ENCODE measurements around the gene NEK2. TPM values are rescaled to one million over a fixed set of nuclear protein-coding genes. Genes with fewer than 3 reads are reported as not detected.
A peak's percentile ranks its signal among the peaks of the same experiment; 100 is the strongest.
"Not testable (repeated sequence)": the region's sequence is repeated elsewhere in the genome, so short reads cannot be mapped to it uniquely, and the experiment has no call there.

Gene NEK2
- total RNA-seq, 2 donors from 2014 or later, result not detected

DNA sequence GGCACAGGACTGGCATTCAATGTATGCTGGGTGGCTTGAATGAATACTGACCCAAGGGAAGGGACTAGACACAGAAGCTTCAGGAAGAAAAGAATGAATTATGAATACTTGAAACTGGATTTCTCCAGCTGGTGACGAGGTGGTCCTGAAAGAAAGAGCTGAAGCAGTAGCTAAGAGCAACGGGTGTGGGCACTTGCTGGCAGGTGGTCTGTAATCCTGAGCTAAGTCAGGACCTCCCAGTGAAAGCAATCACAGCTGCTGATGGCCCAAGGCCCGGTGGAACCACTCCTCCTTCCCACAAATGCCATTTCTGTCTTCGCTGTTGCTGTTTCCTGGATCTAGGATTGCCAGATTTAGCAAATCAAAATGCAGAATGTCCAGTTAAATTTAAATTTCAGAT is 47.0 kb downstream of the NEK2 start:
- no peaks in the 10 kb centered on the region for H3K36me3 ChIP-seq (replicated peaks in 1 of 2; ENCODE audit: insufficient read depth in 1 of 2, low read depth in 2 of 2)
- H3K4me1 ChIP-seq, result peaks cover 18% of the 10 kb centered on the region
- intact Hi-C loops (cut with DNase I), result no loop called here
- no peaks in the 10 kb centered on the region for H3K27me3 ChIP-seq
- no peak overlapping the region for H3K4me3 ChIP-seq
- no peak for DNase-seq
- TF ChIP-seq POLR2A (IDR thresholded peaks at IDR 0.05), result no peak
- TF ChIP-seq, protein P1, sequence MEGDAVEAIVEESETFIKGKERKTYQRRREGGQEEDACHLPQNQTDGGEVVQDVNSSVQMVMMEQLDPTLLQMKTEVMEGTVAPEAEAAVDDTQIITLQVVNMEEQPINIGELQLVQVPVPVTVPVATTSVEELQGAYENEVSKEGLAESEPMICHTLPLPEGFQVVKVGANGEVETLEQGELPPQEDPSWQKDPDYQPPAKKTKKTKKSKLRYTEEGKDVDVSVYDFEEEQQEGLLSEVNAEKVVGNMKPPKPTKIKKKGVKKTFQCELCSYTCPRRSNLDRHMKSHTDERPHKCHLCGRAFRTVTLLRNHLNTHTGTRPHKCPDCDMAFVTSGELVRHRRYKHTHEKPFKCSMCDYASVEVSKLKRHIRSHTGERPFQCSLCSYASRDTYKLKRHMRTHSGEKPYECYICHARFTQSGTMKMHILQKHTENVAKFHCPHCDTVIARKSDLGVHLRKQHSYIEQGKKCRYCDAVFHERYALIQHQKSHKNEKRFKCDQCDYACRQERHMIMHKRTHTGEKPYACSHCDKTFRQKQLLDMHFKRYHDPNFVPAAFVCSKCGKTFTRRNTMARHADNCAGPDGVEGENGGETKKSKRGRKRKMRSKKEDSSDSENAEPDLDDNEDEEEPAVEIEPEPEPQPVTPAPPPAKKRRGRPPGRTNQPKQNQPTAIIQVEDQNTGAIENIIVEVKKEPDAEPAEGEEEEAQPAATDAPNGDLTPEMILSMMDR (IDR thresholded peaks at IDR 0.05), result no peak
- 75 to 85% methylated on average over 4 of the region's 4 CpGs for WGBS, 2 donors
- no peak overlapping the region for H3K27ac ChIP-seq
- no peaks in the 10 kb centered on the region for H3K9me3 ChIP-seq
- no peak for ATAC-seq

GRCh38 chr1:211627259-211627658 is 48.2 kb downstream of the NEK2 start:
- TF ChIP-seq, protein P1 (IDR thresholded peaks at IDR 0.05), result no peak
- no peak for TF ChIP-seq POLR2A (IDR thresholded peaks at IDR 0.05)
- intact Hi-C loops (cut with DNase I), result no loop called here

GRCh38 chr1:211625866-211626265 is 49.6 kb downstream of the NEK2 start:
- H3K36me3 ChIP-seq (replicated peaks in 1 of 2; ENCODE audit: insufficient read depth in 1 of 2, low read depth in 2 of 2); H3K4me1 ChIP-seq; H3K4me3 ChIP-seq; ATAC-seq; H3K9me3 ChIP-seq; DNase-seq; H3K27ac ChIP-seq; intact Hi-C loops (cut with DNase I); H3K27me3 ChIP-seq: not testable (repeated sequence)
- WGBS, 2 donors, result 85 to 92% methylated on average over 7 of the region's 7 CpGs

More at GRCh38 chr1:211627259-211627658, 48.2 kb downstream of the NEK2 start:
- H3K4me1 ChIP-seq, result peaks cover 6% of the 10 kb centered on the region
- no peak overlapping the region for H3K27ac ChIP-seq
- DNase-seq (no peak), ATAC-seq (no peak)
- no peak overlapping the region for H3K4me3 ChIP-seq
- H3K36me3 ChIP-seq (replicated peaks in 1 of 2; ENCODE audit: insufficient read depth in 1 of 2, low read depth in 2 of 2), result no peaks in the 10 kb centered on the region
- H3K27me3 ChIP-seq, result no peaks in the 10 kb centered on the region
- 88 to 92% methylated on average over 4 of the region's 4 CpGs for WGBS, 2 donors
- H3K9me3 ChIP-seq, result no peaks in the 10 kb centered on the region

- Histone ChIP-seq H3K27ac (no peak overlapping the region), H3K9me3 (no peaks in the 10 kb centered on the region), H3K36me3 (replicated peaks in 1 of 2; ENCODE audit: insufficient read depth in 1 of 2, low read depth in 2 of 2) (no peaks in the 10 kb centered on the region), H3K27me3 (no peaks in the 10 kb centered on the region), H3K4me3 (no peak overlapping the region), H3K4me1 (no peaks in the 10 kb centered on the region)
- intact Hi-C loops (cut with DNase I), result no loop called here
- TF ChIP-seq, protein P1 (IDR thresholded peaks at IDR 0.05), result peak in 1 of 7 experiments; percentile 16
- TF ChIP-seq POLR2A (IDR thresholded peaks at IDR 0.05), result no peak
- ATAC-seq, result no peak
- 83 to 90% methylated on average over 2 of the region's 2 CpGs for WGBS, 2 donors
- DNase-seq, result no peak
These were observed 50.4 kb downstream of the NEK2 start for GRCh38 chr1:211625040-211625439.

DNA sequence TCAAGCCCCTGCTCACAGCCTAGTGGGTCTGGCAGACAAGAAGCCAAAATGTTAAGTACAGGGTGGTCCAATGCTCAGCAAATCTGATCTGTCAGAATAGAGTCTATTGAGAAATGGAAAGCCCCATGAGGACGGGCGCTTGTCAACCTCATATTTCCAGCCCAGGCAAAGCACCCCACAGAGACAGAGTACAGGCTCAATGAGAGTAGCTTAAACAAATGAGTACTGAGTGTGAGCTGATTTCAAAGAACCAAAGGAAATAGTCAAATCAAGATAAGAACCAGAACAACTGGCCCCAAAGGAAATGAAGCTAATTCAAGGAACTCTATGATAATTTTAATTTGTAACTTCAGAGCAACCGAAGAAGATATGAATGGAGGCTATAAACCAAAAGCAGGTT is 51.9 kb downstream of the NEK2 start:
- ATAC-seq (no peak), DNase-seq (no peak)
- no peaks in the 10 kb centered on the region for H3K4me1 ChIP-seq
- WGBS, 2 donors, result 74 to 79% methylated on average over 3 of the region's 3 CpGs
- no peaks in the 10 kb centered on the region for H3K27me3 ChIP-seq
- no peak overlapping the region for H3K27ac ChIP-seq
- TF ChIP-seq POLR2A (IDR thresholded peaks at IDR 0.05), result no peak
- TF ChIP-seq, protein P1 (IDR thresholded peaks at IDR 0.05), result no peak
- H3K36me3 ChIP-seq (replicated peaks in 1 of 2; ENCODE audit: insufficient read depth in 1 of 2, low read depth in 2 of 2), result no peaks in the 10 kb centered on the region
- intact Hi-C loops (cut with DNase I), result no loop called here
- no peak overlapping the region for H3K4me3 ChIP-seq
- no peaks in the 10 kb centered on the region for H3K9me3 ChIP-seq

Measured in body of pancreas (tissue), 4 donors.